HG03521 (cell line): ENCODE data around the gene BRI3BP.
"Not testable (repeated sequence)": the region's sequence is repeated elsewhere in the genome, so short reads cannot be mapped to it uniquely, and the experiment has no call there.

Source experiments
- ATAC-seq: cut with Tn5 transposase; IDR thresholded peaks from one replicate; pipeline ENCODE4 v1.9.1; 2021; ENCODE audit warnings: mild to moderate bottlenecking, moderate library complexity; ENCODE audit not compliant: unreplicated experiment

Gene BRI3BP

GRCh38 chr12:125065021-125065918 lies 71.8 kb downstream of the BRI3BP start, which contains the start of gene AACS:
TSS of gene AACS (plus strand) at chr12:125065435. CDS start at chr12:125065585, 150 bp downstream.
- ATAC-seq, result peak; percentile 93

- no peak for ATAC-seq
Observed at GRCh38 chr12:125065919-125066570, 72.6 kb downstream of the BRI3BP start.

- ATAC-seq, result no peak
Observed at GRCh38 chr12:125068391-125068790, 74.9 kb downstream of the BRI3BP start.

- ATAC-seq, result no peak
Observed at GRCh38 chr12:125069616-125070015, 76.2 kb downstream of the BRI3BP start.

- no peak for ATAC-seq
Observed at GRCh38 chr12:125070112-125070511, 76.7 kb downstream of the BRI3BP start.

- ATAC-seq, result no peak
Observed at GRCh38 chr12:125070661-125071390, 77.4 kb downstream of the BRI3BP start.

- no peak for ATAC-seq
Observed at GRCh38 chr12:125071456-125071855, 78.0 kb downstream of the BRI3BP start.

- no peak for ATAC-seq
Observed at GRCh38 chr12:125072496-125072895, 79.1 kb downstream of the BRI3BP start.

- not testable (repeated sequence) for ATAC-seq
Observed at GRCh38 chr12:125074294-125074693, 80.8 kb downstream of the BRI3BP start.

- ATAC-seq, result no peak
Observed at GRCh38 chr12:125076103-125076502, 82.7 kb downstream of the BRI3BP start.

GRCh38 chr12:125079084-125079483 lies 85.6 kb downstream of the BRI3BP start:
- no peak for ATAC-seq

- no peak for ATAC-seq
Observed at GRCh38 chr12:125079648-125080645, 86.5 kb downstream of the BRI3BP start.
